ENCODE results near the gene CD34.

CD34 gene

GRCh38 chr1:207831517-207832327, 79.2 kb downstream of the CD34 start:
- DNase-seq (ENCODE audit: low read depth), result no peak

All from T-helper 22 cell (primary cell).